Panc1 (cell line): Measurements from ENCODE around the gene GCFC2. TPM values are rescaled to one million over a fixed set of nuclear protein-coding genes. Genes with fewer than 3 reads are reported as not detected.

ENCODE experiments used
- ATAC-seq: fragments of 200-7000 bp; cut with Tn5 transposase; 2 replicates; pipeline ENCODE4 v1.9.1; 2020; ENCODE audit warnings: mild to moderate bottlenecking, moderate library complexity
- BruUV-seq: library from RNA; stranded (reverse); fragments of 400-500 nt; replicated peaks from 2 replicates; lab custom pipeline; 2021; lab: Mats Ljungman, UMichigan
- CTCF ChIA-PET: fragments of 300-600 bp; sonication (Branson Sonifier 250); formaldehyde crosslinking; loops from one replicate; lab custom pipeline; 2022; ENCODE audit warnings: antibody characterized with exemption; lab: Charles Lee
- POLR2A ChIA-PET: fragments of 300-600 bp; sonication (Branson Sonifier 250); formaldehyde crosslinking; loops from one replicate; lab custom pipeline; 2022; ENCODE audit warnings: antibody characterized with exemption; lab: Charles Lee
- DNase-seq: peaks from one replicate; pipeline ENCODE4 v3.0.0-alpha.2; 2010; ENCODE audit warnings: low read depth, low spot score
- H3K27ac ChIP-seq: 2 replicates; pipeline ENCODE4 v1.5.1; 2011; ENCODE audit warnings: mild to moderate bottlenecking, low read length, inconsistent platforms
- H3K27me3 ChIP-seq: fragments of 200-500 bp; sonication (Bioruptor generic); 2 replicates; pipeline ENCODE4 v1.6.0; 2014; ENCODE audit warnings: low read length, inconsistent platforms; ENCODE audit not compliant: control insufficient read depth, insufficient read depth
- H3K36me3 ChIP-seq: fragments of 200-500 bp; sonication (Bioruptor generic); 2 replicates; pipeline ENCODE4 v1.5.1; 2014; ENCODE audit warnings: inconsistent platforms, mild to moderate bottlenecking, low read length, moderate library complexity; ENCODE audit not compliant: control insufficient read depth, insufficient read depth
- H3K4me1 ChIP-seq: 2 replicates; pipeline ENCODE4 v1.5.1; 2011; ENCODE audit warnings: inconsistent platforms, mild to moderate bottlenecking, low read length, moderate library complexity; ENCODE audit not compliant: control insufficient read depth, insufficient read depth
- H3K4me3 ChIP-seq, 2 experiments: 2 replicates each; pipeline ENCODE4 v1.5.1; 2011 to 2012; ENCODE audit warnings: low read depth in 2 of 2, low read length in 2 of 2, mild to moderate bottlenecking in 2 of 2, inconsistent platforms in 1 of 2, moderate library complexity in 1 of 2
- H3K9me3 ChIP-seq: fragments of 200-500 bp; sonication (Bioruptor generic); 2 replicates; pipeline ENCODE4 v1.5.1; 2014; ENCODE audit warnings: low read depth, mild to moderate bottlenecking, inconsistent platforms, low read length, moderate library complexity; ENCODE audit not compliant: control insufficient read depth, insufficient read depth
- CTCF ChIP-seq: fragments of 450-650 bp; IDR thresholded peaks from 2 replicates; pipeline ENCODE4 v1.5.1; 2017; ENCODE audit warnings: mild to moderate bottlenecking
- POLR2AphosphoS5 ChIP-seq: IDR thresholded peaks from 2 replicates; pipeline ENCODE4 v1.6.1; 2012; ENCODE audit warnings: mild to moderate bottlenecking, low read depth, low read length, moderate library complexity
- REST ChIP-seq, 2 experiments: IDR thresholded peaks; 2 replicates each; pipeline ENCODE4 v1.6.1; 2011 to 2012; ENCODE audit warnings: low read depth in 2 of 2, control low read depth in 1 of 2, low read length in 1 of 2, mild to moderate bottlenecking in 1 of 2, moderate library complexity in 1 of 2; ENCODE audit not compliant: insufficient read depth in 1 of 2
- SIN3A ChIP-seq: IDR thresholded peaks from 2 replicates; pipeline ENCODE4 v1.6.1; 2012; ENCODE audit warnings: low read depth, mild to moderate bottlenecking, low read length, moderate library complexity, borderline replicate concordance; ENCODE audit not compliant: insufficient read depth
- TCF7L2 ChIP-seq: IDR thresholded peaks from 2 replicates; pipeline ENCODE4 v1.6.1; 2011; ENCODE audit warnings: mild to moderate bottlenecking, low read depth, low read length, inconsistent platforms
- in situ Hi-C: cut with HindIII; loops from 2 replicates; pipeline ENCODE4 v1.10.0; 2016; ENCODE audit warnings: low sequenced_read_pairs, low pct_unique_long_range_greater_than_20kb
- intact Hi-C: fragments of 100-400 bp; cut with micrococcal nuclease; formaldehyde crosslinking; loops from one replicate; pipeline ENCODE4 v1.10.0; 2022; ENCODE audit not compliant: unreplicated experiment
- total RNA-seq: library from RNA; stranded (reverse); gene quantifications from one replicate; pipeline ENCODE4 v1.2.1, GENCODE V29; 2021; ENCODE audit not compliant: unreplicated experiment

GCFC2 gene
- total RNA-seq, 1 experiment from 2014 or later, result 26.3 TPM

DNA sequence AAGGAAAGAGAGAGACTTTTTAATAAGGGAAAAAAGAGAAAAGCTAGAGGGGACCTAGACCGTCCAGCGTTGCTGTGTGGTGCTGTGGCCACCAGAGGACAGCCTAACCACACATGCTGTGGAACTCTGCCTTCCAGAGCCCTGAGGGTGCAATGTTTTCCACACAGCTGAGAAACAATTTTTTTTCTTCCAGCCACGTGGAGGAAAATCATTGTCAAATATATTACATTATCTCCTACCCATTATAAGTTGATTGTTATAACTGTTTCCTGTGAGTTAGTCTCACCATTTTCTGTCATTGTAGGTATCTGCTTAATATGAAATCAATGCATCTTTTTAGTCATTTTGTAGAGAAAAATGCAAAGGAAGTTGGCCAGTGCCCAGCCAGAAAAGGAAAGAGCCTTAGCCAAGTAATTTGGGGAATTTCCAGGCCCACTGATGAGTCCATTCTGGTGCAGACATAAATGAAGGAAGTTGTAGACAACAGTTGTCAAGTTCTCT, 70.0 kb downstream of the GCFC2 start:
- H3K36me3 ChIP-seq, result no peaks in the 10 kb centered on the region
- in situ Hi-C loops (no loop called here), intact Hi-C loops (loop anchor here (1.0 kb wide), 1 partner anchor 37 kb away; no protein-coding TSS in a partner anchor)
- no peak overlapping the region for H3K27ac ChIP-seq
- no peaks in the 10 kb centered on the region for H3K4me1 ChIP-seq
- peaks cover 5% of the 10 kb centered on the region; the same call in 1 of the 2 replicates for H3K27me3 ChIP-seq
- BruUV-seq, result no TSS peak
- ChIA-PET POLR2A (no interaction called here), CTCF (interaction anchor here (0.6 to 1.5 kb wide), 2 partner anchors 16 to 36 kb away, joined by 3 to 4 read pairs; no protein-coding TSS in a partner anchor)
- no peaks in the 10 kb centered on the region for H3K9me3 ChIP-seq
- no peak overlapping the region for H3K4me3 ChIP-seq
- TF ChIP-seq TCF7L2 (no peak), CTCF (peak; percentile 99)
- DNase-seq, result peak; percentile 63
- ATAC-seq, result peak; percentile 97

DNA sequence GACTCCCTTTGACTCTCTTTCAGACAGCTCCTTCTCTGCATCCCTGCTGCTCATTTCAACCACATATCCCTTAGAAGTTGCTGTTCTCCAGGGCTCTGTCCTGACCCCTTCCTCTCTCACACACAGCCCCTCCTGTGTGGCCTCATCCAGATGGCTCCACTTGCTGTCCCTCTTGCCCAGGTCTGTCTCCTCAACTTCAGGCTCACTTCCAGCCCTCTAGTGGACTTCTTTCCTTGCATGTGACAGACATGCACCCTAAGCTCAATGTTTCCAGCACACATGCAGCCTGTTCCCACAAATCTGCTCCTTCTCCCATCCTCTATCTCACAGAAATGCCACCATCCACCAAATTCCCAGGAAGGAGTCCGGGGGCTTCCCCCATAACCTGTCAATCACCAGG, 73.1 kb downstream of the GCFC2 start:
- no peak overlapping the region for H3K4me3 ChIP-seq
- no peaks in the 10 kb centered on the region for H3K4me1 ChIP-seq
- no TSS peak for BruUV-seq
- peaks cover 5% of the 10 kb centered on the region; the same call in 1 of the 2 replicates for H3K27me3 ChIP-seq
- H3K27ac ChIP-seq, result no peak overlapping the region
- intact Hi-C loops, result no loop called here
- H3K9me3 ChIP-seq, result no peaks in the 10 kb centered on the region
- TF ChIP-seq CTCF (no peak), TCF7L2 (no peak), POLR2AphosphoS5 (no peak), SIN3A (no peak), REST (IDR thresholded peaks at IDR 0.05; ENCODE audit: insufficient read depth in 1 of 2, low read depth in 2 of 2, low read length in 1 of 2) (no peak)
- CTCF ChIA-PET, result no interaction called here
- in situ Hi-C loops, result no loop called here
- DNase-seq, result no peak
- no peaks in the 10 kb centered on the region for H3K36me3 ChIP-seq
- POLR2A ChIA-PET, result no interaction called here
- ATAC-seq, result no peak
